Activated T-helper 9 cell treated with anti-CD3 and anti-CD28 coated beads, Interleukin-2, amount 50 U/mL, for 16 hours (primary cell): Measurements from ENCODE around the gene CELF4.

Source experiments
- DNase-seq: peaks from one replicate; pipeline ENCODE4 v3.0.0-alpha.2; 2020; ENCODE audit warnings: low read depth

The CELF4 gene

DNA sequence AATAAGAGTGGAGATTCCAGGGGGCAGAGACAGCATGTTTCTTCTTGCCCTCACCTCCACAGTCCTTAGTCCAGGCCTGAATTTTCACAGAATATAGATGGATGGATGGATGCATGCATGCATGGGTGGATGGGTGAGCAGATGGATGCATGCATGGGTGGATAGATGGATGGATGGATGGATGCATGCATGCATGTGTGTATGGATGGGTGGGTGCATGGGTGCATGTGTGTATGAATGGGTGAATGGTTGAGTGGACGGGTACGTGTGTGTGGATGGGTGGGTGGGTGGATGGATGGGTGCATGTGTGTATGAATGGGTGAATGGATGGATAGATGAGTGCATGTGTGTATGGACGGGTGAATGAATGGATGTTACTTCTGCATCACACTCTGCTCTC, 153.3 kb downstream of the CELF4 start:
- no peak for DNase-seq

DNA sequence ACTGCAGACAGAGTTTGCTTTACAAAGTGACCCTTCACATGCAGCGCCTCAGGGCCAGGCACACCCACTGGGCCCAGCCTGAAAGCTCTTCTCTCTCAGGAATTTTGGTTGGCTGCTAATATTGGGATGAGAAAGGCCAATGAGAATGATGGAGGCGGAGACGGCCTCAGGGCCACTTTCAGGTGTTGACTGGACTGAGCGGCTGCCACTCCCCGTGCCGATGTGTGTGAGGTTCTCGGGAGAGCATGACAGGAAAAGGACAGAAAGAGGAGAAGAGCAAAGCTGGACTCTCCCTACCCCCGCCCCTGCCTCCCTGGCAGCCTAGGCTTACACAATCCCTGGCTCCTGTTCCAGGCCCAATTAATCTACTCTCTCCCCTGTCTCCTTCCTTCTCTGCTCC, 155.7 kb downstream of the CELF4 start:
- DNase-seq, result no peak

DNA sequence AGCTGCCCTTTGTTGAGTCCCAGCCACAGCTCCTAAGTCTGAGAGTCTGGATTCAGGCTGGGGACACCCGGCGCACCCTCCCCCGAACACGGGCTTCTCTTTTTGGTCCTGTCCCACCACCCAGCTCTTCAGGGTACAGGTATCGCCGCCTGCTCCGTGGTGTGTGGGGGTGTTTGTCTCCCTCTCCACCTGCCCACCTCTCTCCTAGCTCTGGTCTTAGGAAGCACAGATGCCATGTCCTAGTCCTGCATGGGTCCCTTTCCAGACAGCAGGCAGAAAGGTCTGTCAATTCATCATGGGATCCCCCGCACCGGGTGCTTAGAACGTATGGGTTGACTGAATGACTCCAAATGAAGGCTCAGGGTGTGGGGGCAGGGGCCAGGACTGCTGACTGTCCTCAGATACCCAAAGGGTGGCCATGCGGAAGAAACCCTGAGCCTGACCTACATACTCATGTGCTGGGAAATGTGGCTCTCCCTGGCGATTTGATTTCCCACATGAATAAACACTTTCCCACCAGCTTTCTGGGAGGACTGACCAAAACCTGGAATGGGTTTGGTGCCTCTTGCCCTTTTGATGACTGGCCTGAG, 156.8 kb downstream of the CELF4 start:
- no peak for DNase-seq

DNA sequence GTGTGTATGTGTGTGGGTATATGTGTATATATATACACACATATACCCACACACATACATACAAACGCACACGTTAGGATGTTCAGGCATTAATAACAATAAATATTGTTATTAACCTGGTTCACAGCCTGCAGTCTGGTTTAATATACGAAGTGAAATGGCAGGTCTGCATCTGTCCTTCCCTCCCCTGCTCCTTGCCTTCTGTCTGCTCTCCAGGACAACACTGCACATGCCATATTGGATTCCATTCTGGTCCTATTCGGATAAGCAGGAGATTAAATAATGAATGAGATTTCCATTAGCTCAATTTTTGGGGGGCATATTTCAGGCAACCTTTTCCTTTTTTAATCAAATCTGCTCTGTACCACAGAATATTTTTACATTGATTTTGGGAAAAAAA, 158.0 kb downstream of the CELF4 start:
- no peak for DNase-seq

DNA sequence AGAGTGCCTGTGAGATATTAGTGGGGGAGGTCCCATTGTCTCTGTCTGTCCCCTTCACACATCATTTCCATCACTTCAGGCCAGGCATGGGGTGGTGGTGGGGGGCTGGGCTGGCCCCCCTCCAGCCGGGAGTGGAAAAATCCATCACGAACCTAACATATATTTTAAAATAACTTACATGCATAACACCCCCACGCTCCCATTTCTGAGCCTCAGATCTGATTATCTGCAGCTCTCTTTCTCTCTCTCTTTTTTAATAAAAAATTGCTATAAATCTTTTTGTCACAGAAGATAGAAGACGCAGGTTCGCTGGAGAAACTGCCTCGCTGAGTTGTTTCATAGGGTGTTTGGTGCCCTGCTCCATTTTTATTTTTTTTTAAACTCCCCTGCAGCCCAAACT, 159.8 kb downstream of the CELF4 start:
- DNase-seq, result no peak

DNA sequence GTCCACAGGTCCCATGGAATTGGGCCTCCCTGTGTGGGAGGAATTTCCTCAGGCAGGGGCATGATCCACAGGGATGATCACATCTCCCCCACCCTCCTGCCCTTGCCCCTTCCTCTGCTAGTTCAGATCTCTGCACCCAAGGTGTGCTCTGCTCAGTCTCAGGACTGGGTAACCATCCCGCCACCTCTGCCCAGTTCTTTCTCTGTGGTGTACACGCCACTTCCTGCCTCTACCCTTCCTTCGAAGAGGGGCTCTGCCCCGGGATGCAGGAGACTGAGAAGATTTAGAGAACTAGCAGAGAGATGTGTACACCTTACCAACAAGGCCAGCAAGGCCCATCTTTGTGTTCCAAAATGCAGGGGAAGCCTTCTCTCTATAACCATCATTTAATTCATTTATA, 160.4 kb downstream of the CELF4 start:
- DNase-seq, result no peak

DNA sequence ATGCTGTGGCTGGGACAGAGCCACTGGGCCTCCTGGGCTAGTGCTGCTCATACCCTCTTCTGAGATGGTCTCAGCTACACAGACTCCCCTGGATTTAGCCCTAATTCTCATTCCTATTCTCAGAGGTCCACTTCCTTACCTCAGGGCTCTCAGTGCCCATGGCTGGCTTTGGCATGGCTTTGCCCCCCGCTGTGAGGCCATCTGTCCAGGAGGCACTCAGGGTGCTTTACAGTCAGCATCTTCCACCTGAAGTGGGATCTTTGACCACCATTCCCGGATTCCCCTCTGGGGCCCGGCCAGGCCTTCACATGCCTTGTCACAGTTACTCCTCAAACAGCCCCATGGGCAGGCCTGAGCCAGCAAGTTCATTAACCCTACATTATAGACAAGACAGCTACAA, 161.8 kb downstream of the CELF4 start:
- DNase-seq, result no peak

DNA sequence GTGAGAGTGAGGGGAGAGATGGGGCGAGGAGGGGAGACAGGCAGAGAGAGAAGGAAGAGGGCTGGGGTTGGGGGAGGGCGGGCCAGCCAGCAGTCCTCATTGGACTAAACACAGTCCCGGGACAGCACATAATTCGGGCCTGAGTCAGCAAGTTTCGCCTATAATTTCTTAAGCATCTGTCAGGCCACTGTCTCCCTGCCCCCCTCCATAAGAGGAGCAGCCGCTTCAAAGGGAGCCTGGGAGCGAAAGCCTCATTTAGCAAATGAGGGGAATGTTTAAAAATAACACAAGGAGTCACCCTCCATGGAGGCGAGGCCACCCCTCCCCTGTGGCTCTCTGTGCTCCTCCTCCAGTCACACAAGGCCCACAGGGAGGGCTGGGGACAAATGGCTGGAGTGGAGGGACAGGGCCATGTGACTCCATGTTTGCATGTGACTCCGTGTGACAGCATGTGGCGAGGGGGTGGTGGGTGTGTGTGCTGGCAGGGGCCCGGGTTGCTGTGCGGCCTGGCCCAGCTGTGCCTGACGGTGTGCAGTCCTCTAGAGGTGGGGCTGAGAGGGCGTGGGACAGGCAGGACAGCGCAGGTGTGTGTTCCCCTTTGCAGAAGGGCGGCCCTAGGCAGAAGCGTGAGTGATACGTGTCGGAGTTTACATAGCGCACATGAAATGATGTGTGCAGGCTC, 162.4 kb downstream of the CELF4 start:
- no peak for DNase-seq

DNA sequence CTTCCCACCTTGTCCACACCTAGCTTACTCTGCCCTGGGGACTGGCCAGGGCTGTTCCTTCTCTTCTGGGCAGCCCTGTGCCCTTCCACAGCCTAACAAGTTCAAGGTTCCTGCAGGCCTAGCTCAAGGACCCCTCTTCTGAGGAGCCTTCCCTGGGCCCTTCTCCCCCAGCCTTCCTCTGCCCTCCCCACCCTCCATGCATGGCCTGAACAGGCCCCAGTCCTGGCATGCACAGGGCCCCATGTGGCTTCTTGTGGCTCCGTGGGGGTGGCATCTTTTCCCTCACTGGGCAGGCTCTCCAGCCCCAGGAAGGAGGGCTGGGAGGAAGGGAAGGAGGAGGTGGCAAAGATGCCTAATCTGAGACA, 162.9 kb downstream of the CELF4 start:
- DNase-seq, result no peak

DNA sequence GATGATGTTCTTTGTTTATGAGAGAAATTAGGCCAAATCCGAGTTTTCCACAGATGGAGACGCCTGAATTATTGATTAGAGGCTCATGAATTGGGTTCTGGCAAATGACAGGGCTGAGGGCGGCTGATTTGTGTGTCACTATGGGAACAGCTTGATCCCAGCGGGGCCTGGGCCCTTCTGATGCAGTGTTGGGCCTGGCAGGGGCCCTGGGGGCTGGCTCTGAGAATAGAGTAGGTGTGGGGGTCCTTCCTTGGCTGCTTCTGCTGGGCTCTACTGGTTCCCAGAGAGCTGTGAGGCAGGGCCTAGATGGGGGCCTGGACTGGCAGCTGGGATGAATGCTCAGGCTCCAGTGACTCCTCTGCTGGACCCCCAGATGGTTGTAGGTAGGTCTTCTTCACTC, 164.8 kb downstream of the CELF4 start:
- no peak for DNase-seq

DNA sequence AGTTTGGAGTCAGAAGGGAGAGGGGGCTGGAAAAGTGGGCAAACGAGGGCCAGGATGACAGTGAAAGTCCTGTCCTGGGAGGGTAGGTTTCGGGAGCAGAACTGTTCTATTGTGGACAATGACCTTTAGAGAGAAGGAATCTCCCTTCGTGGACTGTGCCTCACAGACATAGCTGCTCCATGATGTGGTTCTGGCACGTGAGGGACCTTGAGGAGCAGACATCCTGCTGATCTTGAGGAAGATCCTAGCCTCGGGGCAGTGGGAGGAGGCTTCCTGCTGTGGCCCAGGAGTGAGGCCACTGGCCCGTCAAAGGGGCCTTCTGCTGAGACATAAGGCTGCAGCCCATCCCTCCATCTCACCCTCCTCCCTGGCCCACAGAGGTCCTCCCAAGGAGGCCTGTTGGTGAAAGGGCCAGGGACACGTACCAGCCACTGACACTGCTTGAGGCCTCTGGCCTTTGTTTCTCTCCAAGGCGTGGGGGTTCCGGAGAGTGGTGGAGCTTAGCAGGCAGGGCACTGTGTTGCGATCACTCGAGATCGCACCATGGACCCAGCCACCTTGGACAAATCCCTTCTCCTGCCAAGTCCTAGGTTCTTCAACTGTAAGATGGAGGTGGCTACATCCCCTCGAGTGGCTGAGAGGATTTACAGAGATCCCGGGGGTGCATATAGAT, 167.2 kb downstream of the CELF4 start:
- DNase-seq, result no peak

DNA sequence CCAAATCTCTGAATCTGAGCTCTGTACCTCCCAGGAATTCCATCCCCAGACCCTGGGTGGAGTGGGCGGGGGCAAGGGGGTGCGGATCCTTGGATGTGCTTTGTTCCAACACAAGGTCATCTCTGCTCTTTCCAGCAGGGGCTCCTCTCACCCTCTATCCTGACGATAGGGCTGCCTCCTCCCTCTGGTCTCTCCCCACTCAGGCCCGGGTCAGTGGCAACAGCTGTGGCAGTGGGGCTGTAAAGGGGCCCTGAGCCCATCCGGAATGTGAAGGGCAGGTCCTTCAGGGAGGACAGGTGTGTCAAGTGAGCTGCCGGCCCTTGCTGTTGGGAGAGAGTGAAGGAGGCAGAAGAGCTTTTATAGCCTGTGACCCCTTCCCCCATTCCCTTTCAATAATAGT, 167.8 kb downstream of the CELF4 start:
- DNase-seq, result no peak

DNA sequence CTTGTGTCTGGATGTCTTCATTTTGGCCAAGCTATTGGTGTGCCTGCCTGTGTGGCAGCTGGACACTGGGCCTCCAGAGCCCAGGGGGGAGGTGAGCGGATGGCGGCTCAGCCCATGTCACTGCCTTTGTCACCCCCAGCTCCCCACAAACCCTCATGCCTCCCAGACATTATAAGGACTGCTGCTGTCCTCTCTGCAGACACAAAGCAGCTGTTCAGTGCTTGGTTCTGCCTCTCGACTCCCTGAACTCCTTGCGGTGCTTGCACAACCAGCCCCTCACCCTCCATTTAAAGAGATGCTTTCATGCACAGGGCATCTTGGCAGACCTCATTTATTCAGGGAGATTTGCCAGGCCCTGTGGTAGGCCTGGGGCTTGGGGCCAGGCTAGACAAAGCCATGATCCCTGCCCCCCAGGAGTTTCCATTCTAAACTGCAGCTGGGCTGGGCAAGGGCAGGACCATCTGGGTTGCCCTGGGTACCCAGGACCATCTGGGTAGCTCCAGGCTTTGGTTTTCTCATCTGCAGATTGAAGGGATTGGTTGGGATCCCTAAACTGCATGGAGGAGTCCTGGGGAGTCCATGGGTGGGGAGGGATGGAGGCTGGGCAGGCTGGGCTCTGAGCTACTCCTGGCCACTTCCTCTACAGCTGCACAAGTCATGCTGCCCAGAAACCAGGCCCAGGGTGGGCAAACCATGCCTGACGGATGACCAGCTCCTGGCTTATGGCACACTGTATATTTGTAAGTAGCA, 168.5 kb downstream of the CELF4 start:
- no peak for DNase-seq

DNA sequence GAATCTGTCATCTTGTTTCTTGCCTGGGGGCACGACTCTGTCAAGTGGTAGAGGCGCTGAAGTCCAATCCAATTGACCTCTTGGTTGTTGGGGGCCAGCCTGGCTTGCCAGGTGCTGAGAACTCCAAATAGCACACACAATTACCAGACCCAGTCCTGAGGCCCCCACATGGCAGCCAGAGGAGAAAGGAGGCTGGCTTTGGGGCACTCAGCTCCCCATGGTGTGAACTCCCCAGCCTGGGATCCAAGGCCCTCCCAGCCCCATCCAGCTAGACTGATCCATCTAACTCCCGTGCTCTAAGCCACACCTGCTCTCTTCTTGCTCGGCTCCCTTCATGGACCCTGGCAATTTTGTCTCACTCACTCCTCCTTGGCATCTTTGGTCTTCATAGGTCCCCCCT, 170.0 kb downstream of the CELF4 start:
- no peak for DNase-seq

DNA sequence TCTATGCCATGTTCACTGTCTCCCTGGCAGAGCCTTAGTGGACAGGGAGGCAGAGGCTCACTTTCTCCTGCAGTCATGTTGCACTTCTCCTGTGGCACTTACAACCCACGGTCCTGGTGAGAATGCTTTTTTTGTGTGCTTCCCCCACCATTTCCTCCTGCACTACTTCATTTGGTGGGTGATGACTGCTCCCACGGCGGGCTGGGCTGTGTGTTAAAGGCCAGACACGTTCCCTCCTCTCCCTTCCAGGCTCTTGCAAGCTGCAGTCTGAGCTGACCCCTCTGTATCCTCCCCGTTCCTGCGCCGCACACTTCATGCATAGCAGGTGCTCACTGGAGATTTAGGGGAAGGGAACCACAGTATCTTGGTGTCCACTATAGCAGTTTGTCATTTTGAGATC, 170.5 kb downstream of the CELF4 start:
- DNase-seq, result no peak

DNA sequence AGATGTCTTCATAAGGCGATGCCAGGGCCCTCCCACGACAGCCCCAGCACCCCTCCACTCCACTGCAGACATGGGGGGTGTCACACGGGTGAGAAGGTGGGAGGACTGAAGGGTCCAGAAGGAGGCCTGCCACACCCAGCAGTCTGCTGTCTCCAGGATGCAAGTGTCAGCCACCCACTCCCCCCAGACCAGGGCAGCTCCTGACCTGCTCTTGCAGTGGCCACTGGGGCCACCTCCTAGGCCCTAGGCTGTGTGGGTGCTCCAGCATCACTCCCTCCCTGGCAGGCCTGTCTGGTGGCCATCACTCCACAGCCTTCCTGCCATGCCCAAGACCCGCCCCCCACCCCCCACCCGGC, 171.0 kb downstream of the CELF4 start:
- DNase-seq, result no peak

DNA sequence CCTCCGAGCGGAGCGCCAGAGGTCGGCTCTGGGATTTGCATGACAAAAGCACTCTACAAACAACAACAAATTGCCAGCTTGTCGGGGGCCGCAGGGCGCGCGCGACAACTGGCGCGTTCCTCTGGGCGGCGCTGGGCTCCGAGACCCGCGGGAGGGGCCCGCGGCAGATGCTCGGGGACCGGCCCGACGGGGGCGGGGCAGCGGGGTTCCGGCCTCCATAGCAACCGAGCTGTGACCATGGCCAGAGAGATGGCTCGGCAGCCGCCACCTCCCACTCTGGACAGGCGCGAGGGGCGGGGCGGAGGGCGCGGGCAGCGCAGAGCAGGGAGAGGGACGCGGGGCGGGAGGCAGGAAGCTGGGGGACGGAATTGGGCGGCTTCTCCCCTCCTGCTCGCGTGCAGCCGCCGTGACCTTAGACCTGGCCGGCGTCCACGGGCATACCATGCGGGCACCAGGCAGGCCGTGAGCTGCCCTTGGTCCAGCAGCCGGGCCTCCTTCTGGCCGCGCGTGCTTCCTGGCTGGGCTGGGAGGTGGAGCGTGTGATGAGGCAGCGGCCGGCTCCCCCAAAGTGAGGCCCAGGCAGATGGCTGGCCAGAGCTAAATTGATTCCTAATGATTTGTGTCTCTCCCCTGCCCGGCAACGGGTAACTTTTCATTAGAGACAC, 171.5 kb downstream of the CELF4 start:
- DNase-seq, result no peak

DNA sequence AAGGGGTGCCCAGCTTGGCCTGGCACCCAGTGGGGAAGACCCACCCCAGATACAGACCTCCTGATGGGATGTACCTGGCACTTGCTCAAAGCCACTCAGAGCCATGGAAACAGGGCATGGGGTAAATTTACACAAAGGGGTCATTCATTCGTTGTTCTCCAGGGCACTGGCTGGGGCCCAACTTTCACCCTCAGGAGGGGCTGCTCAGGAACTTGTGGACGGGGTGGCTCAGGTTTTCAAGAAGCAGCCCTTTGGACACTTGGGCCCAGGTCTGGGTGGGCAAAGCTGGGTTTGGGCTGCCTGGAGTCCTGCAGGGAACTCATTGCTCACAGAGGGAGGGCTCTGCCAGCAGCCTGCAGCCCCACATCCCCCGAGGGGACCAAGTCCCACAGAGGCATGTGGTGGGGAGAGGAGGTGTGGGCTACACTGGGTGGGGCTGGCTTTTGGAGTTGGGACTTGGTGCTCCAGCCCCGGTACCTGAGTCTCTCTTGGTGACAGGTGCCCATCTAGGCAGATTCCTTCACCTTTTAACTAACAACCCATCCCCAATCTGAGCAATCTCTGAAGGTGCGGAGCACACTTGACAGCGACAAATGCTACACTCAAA, 172.3 kb downstream of the CELF4 start:
- no peak for DNase-seq

DNA sequence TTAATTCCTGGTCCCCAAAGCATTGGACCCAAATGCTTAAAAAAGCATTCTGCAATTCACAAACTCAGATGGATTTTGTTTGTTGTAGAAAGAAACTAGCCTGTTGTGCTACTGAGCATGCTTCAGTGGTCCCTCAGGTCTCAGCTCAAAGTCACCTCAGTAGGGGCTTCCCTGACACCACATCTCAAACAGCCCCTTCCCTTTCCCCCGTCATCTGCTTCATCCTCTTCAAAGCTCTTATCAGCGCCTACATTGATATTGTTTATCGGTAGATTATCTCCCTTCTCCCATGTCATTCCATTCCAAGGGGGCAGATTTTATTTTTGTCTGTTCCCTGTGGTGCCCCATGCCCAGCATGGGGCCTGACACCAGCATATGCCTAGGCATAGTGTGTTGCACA, 172.9 kb downstream of the CELF4 start:
- DNase-seq, result no peak

DNA sequence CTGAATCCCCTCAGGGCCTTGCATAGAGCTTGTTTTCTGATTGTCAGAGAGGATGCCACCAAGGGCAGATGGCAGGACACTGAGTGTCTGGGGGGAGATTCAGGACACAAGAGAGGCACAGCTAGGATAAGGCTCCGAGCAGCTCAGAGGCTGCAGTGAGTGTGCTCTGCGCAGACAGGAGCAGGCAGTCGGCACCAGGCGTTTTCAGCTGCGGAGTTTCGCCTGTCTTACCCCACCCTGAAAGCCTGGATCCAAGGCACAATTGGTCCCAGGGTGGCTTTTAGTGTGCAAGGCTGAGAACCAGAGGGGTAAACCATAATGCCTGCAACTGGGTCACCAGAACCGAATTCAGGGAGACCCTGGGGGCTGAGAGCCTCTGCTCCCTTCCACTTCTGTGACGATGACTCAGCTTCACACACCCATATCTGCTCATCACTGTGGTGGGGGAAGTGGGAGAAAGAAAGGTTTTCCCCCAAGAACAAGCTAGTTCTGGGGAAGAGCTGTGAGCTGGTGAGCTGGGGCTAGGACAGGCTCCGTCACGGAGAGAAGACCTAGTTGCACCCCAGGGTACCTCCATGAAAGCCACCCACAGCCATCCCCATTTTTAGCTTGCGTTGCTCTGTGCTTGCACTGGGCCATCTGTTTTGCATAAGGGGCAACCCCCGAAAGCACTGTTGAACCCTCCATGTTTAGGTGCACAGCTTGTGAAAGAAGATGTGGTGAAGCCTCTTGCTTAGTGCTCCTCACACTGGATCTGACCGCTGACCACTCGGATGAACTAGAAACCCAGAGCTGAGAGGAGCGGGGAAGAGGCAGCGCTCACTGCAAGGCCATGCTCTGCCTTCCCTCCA, 173.7 kb downstream of the CELF4 start:
- DNase-seq, result no peak

DNA sequence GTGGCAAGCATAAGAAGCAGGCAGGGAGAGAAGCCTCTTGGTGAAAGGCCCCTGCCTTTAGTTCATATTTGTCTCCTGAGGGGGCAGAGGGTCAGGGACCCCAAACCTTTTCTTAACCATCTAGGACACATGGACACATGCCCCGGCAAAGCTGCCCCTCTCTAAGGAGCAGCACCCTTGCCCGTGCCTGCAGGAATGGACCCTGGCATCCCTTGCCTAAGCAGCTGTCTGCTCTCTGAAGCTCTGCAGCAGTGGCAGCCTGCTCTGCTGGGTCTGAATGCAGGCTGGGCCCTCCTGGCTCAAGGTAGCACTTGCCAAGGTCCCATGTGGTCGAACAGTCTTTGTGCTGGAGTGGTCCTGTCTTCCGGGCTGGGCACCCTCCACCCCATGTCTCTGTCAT, 174.4 kb downstream of the CELF4 start:
- DNase-seq, result no peak
